GM19328 (cell line): ENCODE measurements around the gene SCAMP3.
"Not testable (repeated sequence)": the region's sequence is repeated elsewhere in the genome, so short reads cannot be mapped to it uniquely, and the experiment has no call there.

Experiments
- ATAC-seq: cut with Tn5 transposase; IDR thresholded peaks from one replicate; pipeline ENCODE4 v1.9.1; 2021; ENCODE audit warnings: mild to moderate bottlenecking, moderate library complexity; ENCODE audit not compliant: unreplicated experiment

Gene SCAMP3

GRCh38 chr1:155261852-155262673, at the start of gene SCAMP3:
SCAMP3 (minus strand) TSS chr1:155262360; CDS start chr1:155262151, 209 bp downstream.
- peak; percentile 90 for ATAC-seq

GRCh38 chr1:155309423-155310021, 47.4 kb upstream of the SCAMP3 start:
- no peak for ATAC-seq

DNA sequence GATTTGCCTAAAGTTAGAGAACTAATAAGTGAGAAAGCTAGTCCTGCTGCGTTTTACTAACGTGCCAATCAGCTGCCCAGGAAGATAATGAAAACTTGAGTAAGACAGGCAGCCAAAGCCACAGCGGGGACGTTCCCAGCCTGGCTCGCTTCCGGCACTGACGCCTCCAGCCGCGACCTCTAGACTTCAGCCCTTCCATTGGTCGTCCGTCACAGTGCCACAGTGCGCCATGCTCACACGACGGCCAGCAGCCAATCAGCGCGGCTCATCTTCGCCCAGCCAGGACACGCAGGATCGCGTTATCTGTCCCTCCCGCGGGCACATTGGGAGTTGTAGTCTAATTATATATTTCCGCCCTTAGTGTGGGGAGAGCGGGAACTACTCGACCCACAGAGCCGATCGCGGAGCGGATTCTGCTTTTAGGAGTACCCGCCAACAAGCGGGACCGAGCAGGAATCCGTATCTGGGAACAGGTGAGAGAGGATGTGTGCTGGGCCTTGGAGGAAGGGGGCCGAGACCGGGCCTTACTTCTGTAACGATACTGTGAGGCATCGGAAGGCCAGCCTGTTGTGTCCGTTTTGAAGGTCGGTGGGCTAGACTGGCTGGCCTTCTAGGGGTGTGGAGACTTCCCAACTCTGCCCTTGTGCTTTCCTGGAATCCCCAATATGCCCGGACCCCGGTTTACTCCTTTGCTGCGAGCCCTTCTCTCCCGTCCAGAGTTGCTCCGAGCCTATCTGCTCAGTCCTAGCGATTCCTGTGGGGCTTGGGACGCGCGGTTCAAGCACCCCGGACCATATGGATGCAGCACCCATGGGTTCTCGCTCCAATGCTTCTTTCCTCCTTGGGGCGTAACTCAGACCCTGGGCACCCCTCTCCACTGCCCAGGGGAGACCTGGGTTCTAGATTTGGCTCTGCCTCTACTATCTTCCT, 46.6 kb upstream of the SCAMP3 start, which contains the start of gene FDPS:
Gene FDPS (plus strand): TSS at position 374 of the 930 bp plus-strand sequence. CDS start 924 bp downstream, outside the sequence.
- ATAC-seq = peak; percentile 95

DNA sequence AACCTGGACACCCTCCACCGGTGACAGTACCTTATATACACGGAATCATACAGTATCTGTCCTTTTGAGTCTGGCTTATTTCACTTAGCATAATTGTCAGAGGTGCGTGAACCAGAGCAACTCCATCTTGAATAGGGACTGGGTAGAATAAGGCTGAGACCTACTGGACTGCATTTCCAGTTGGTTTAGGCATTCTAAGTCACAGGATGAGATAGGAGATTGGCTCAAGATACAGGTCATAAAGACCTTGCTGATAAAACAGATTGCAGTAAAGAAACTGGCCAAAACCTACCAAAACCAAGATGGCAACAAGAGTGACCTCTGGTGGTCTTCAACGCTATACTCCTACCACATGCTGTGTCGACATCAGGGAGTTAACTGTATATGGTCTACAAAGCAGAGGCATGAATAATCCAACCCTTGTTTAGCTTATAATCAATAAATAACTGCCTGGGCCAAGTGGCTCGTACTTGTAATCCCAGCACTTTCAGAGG, 45.1 kb upstream of the SCAMP3 start:
- ATAC-seq = no peak

DNA sequence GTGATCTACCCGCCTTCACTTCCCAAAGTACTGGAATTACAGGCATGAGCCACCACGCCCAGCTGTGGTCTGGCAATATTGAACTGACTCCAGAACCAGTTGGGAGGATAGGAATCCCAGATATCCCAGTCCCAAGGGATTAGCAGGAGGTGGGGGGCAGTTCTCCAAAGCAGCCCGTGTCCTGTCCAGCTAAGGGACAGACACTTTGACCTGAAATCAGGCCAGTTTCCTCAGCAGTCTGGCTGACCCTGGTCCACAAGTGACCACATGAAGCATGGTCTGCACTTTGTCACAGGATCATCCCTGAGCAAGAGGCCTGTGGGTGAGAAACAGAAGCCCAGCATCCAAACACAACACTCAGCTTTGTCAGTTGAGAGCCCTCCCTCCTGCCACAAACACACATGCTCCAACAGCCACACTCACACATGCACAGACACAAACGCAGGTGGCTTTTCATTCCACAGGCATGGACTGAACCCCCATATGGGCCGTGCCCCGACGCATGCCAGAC, 43.8 kb upstream of the SCAMP3 start:
- ATAC-seq = no peak

- no peak for ATAC-seq
Observed at GRCh38 chr1:155304558-155305063, 42.5 kb upstream of the SCAMP3 start.

DNA sequence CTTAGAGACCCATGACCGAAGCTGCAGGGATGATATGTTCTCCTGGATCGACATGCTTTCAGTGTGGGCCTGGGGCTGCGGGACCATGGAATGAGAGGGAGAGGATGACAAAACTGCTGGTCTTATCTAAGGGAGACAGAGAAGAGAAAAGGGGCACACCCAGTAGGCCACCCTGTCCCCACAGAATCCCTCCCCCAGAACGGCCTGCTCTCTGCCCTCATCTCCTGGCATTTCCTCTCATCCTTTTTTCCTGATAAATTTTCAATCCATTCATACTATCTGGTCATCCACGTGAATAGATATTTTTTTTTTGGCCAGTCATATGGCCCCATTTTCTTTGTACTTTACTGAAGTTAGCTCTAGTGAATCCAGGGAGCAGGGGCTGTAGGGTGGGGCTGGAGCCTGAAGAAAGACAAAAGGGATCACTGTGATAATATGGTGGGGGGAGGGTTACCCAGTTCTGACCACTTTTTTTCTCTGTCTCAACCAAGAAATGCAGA, 39.2 kb upstream of the SCAMP3 start, which contains the start of gene PKLR:
Gene PKLR (minus strand): TSS at position 97 of the 500 bp plus-strand sequence. CDS start 43 bp downstream, at position 54.
- ATAC-seq = no peak

GRCh38 chr1:155300553-155301329, 38.6 kb upstream of the SCAMP3 start:
- no peak for ATAC-seq

DNA sequence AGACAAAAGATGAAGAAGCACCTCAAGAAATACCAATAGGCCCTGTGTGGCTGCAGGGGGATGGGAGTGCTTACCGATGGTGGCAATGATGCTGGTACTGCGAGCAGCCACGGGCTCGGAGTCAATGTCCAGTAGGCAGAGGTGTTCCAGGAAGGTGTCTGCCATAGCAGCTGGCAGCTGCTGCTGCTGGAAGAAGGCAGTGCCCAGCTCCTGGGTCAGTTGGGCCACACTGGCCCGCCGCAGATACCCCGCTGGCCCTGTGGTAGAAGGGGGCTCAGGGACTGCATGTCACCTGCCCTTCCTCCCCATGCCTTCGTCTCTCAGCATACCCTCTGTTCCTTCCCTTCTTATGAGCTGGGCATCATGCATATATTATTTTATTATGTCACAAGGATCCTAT, 37.9 kb upstream of the SCAMP3 start:
- no peak for ATAC-seq

- ATAC-seq = no peak
Observed at GRCh38 chr1:155297384-155297783, 35.2 kb upstream of the SCAMP3 start.

GRCh38 chr1:155296661-155297060, 34.5 kb upstream of the SCAMP3 start:
- ATAC-seq = no peak

- ATAC-seq = no peak
Observed at GRCh38 chr1:155295942-155296267, 33.7 kb upstream of the SCAMP3 start.

GRCh38 chr1:155295183-155295941, 33.2 kb upstream of the SCAMP3 start:
- ATAC-seq = no peak

GRCh38 chr1:155294520-155295182, 32.5 kb upstream of the SCAMP3 start:
- ATAC-seq = no peak

GRCh38 chr1:155293086-155293749, 31.1 kb upstream of the SCAMP3 start:
- ATAC-seq = no peak

- ATAC-seq = not testable (repeated sequence)
Observed at GRCh38 chr1:155291006-155291405, 28.8 kb upstream of the SCAMP3 start.

DNA sequence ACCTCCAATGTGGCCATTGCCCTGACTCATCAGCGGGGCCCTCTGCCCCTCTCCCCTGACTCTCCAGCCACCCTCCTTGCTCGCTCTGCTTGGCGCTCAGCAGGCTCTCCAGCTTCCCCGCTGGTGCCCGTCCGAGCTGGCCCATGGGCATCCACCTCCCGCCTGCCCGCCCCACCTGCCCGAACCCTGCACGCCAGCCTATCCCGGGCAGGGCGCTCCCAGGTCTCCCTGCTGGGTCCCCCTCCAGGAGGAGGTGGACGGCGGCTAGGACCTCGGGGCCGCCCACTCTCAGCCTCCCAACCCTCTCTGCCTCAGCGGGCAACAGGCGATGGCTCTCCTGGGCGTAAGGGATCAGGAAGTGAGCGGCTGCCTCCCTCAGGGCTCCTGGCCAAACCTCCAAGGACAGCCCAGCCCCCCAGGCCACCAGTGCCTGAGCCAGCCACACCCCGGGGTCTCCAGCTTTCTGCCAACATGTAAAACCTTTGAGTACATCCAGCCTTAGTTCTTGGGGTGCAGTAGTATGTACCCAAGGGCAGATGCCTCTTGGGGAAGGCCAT, 25.9 kb upstream of the SCAMP3 start:
- no peak for ATAC-seq
